Cardiac fibroblast (primary cell): ENCODE results near the gene CYB5R4.
"Not testable (repeated sequence)": the region's sequence is repeated elsewhere in the genome, so short reads cannot be mapped to it uniquely, and the experiment has no call there.

Source experiments
- DNase-seq, 2 donors: peaks; one replicate each; pipeline versions ENCODE4 v3.0.0 to v3.0.0-alpha.2; 2010; ENCODE audit warnings: low read depth in 2 of 2
- H3K4me3 ChIP-seq, 2 donors: replicated peaks in 1 of 2; 1 replicate in 1 of 2; 2 replicates in 1 of 2; pipeline ENCODE4 v1.5.1; 2011; ENCODE audit warnings: low read depth in 2 of 2, low read length in 2 of 2, mild to moderate bottlenecking in 2 of 2, moderate library complexity in 1 of 2
- CTCF ChIP-seq: IDR thresholded peaks from one replicate; pipeline ENCODE4 v1.5.1; 2011; ENCODE audit warnings: low read depth, mild to moderate bottlenecking, low read length, inconsistent platforms

The CYB5R4 gene

GRCh38 chr6:83921315-83921714 lies 61.8 kb downstream of the CYB5R4 start:
- DNase-seq, result no peak
- H3K4me3 ChIP-seq, result no peak overlapping the region
- TF ChIP-seq CTCF, result no peak

DNA sequence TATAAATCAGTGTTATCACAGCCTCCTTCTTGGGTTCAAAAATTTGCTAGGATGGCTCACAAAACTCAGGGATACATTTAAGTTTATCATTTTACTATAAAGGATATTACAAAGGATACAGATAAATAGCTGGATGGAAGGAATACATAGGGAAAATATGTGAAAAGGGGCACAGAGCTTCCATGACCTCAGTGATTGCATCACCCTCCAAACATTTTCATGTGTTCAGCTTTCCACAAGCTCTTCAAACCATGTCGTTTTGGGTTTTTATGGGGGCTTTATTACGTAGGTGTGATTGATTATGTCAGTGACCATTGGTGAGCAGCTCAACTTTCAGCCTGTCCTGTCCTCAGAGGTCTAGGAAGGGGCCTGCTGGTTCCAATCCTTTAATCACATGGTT lies 68.0 kb downstream of the CYB5R4 start:
- TF ChIP-seq CTCF, result no peak
- no peak overlapping the region for H3K4me3 ChIP-seq
- no peak for DNase-seq

- TF ChIP-seq CTCF, result no peak
- no peak overlapping the region for H3K4me3 ChIP-seq
- no peak for DNase-seq
These were observed 68.8 kb downstream of the CYB5R4 start for GRCh38 chr6:83928286-83928685.

- H3K4me3 ChIP-seq, DNase-seq: not testable (repeated sequence)
These were observed 86.8 kb downstream of the CYB5R4 start for GRCh38 chr6:83946201-83946833.

GRCh38 chr6:83947983-83948382 lies 88.5 kb downstream of the CYB5R4 start:
- not testable (repeated sequence) for DNase-seq

DNA sequence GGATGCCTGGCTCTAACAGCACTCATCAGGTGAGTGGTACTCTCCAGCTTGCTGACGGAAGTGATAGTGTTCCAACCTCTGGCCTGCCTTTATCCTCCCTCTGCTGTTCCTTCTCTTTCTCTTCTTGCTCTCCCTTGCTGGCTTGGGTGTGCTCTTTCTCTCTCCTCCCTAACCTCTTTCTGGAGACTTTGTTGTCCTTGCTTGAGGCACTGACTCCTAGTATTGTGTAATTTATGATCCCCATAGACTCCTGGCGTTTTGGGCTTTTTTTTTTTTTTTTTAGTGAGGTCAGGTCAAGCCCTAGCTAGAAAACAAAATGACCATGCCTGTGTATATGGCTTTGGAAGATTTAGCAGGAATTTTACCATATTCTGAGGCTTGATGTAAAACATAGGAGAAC lies 89.4 kb downstream of the CYB5R4 start:
- TF ChIP-seq CTCF, result no peak
- DNase-seq, result no peak
- no peak overlapping the region for H3K4me3 ChIP-seq

More at GRCh38 chr6:83947983-83948382, 88.5 kb downstream of the CYB5R4 start:
- H3K4me3 ChIP-seq, result not testable (repeated sequence)

GRCh38 chr6:83951423-83951822 lies 91.9 kb downstream of the CYB5R4 start:
- DNase-seq, H3K4me3 ChIP-seq: not testable (repeated sequence)

DNA sequence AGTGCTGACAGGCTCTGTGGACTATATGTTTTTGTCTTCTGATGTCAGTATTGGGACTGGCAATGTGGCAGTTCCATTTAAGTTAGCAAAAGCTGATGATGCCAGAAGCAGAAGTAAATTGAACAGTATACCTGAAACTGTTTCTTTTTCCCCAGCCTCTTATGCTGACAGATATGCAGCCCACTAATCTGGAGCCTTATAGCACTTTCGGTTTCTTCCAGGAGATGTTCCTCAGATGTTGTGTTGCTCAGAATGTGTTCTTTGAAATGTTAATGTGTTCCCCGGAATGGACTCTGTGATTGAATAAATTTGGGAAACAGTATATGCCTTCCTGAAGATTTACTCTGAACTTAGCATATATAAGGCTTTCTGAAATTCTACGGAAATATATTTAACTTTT lies 93.3 kb downstream of the CYB5R4 start:
- no peak overlapping the region for H3K4me3 ChIP-seq
- no peak for DNase-seq
- no peak for TF ChIP-seq CTCF
